ENCODE results near the gene POGZ. TPM values are rescaled to one million over a fixed set of nuclear protein-coding genes. Genes with fewer than 3 reads are reported as not detected.

POGZ gene
- total and polyA plus RNA-seq, 2 of the 13 experiments (the other 11 are each of a cell fraction or from before 2014, with no cell fraction given), result 15.3 to 45.6 TPM

DNA sequence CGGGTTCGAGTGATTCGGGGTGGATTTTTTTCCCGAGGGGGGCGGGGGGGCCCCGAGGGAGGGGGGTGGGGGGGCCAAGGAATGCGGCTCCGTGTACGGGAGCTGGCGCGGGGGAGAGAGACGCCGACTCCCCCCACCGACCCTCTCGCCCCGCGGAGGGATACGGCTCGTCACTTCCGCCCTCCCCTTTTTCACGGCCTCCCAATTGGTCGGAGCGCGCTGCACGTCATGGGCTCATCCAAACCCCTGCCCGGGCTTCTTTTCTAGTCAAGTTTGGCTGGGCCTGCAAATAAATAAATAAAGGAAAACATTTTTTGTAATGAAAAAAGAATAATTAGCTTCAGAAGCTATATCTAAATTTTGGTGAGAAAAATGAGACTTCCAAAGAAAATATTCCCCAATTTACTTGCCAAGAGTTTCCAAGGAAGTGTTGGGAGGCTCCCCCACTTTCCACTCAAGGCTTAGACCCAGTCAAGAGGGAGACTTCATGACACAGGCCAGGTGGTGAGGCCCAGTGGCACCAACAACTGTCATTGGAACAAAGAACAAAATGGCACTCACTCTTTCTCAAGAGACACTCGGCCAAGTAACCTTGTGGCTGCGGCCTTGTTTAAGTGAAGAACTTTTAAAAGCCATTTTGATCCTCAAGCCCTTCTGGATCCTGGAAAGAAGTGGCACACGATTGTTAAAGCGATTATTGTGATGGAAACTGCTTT lies at the start of gene POGZ (continued):
- TF ChIP-seq, protein P1, sequence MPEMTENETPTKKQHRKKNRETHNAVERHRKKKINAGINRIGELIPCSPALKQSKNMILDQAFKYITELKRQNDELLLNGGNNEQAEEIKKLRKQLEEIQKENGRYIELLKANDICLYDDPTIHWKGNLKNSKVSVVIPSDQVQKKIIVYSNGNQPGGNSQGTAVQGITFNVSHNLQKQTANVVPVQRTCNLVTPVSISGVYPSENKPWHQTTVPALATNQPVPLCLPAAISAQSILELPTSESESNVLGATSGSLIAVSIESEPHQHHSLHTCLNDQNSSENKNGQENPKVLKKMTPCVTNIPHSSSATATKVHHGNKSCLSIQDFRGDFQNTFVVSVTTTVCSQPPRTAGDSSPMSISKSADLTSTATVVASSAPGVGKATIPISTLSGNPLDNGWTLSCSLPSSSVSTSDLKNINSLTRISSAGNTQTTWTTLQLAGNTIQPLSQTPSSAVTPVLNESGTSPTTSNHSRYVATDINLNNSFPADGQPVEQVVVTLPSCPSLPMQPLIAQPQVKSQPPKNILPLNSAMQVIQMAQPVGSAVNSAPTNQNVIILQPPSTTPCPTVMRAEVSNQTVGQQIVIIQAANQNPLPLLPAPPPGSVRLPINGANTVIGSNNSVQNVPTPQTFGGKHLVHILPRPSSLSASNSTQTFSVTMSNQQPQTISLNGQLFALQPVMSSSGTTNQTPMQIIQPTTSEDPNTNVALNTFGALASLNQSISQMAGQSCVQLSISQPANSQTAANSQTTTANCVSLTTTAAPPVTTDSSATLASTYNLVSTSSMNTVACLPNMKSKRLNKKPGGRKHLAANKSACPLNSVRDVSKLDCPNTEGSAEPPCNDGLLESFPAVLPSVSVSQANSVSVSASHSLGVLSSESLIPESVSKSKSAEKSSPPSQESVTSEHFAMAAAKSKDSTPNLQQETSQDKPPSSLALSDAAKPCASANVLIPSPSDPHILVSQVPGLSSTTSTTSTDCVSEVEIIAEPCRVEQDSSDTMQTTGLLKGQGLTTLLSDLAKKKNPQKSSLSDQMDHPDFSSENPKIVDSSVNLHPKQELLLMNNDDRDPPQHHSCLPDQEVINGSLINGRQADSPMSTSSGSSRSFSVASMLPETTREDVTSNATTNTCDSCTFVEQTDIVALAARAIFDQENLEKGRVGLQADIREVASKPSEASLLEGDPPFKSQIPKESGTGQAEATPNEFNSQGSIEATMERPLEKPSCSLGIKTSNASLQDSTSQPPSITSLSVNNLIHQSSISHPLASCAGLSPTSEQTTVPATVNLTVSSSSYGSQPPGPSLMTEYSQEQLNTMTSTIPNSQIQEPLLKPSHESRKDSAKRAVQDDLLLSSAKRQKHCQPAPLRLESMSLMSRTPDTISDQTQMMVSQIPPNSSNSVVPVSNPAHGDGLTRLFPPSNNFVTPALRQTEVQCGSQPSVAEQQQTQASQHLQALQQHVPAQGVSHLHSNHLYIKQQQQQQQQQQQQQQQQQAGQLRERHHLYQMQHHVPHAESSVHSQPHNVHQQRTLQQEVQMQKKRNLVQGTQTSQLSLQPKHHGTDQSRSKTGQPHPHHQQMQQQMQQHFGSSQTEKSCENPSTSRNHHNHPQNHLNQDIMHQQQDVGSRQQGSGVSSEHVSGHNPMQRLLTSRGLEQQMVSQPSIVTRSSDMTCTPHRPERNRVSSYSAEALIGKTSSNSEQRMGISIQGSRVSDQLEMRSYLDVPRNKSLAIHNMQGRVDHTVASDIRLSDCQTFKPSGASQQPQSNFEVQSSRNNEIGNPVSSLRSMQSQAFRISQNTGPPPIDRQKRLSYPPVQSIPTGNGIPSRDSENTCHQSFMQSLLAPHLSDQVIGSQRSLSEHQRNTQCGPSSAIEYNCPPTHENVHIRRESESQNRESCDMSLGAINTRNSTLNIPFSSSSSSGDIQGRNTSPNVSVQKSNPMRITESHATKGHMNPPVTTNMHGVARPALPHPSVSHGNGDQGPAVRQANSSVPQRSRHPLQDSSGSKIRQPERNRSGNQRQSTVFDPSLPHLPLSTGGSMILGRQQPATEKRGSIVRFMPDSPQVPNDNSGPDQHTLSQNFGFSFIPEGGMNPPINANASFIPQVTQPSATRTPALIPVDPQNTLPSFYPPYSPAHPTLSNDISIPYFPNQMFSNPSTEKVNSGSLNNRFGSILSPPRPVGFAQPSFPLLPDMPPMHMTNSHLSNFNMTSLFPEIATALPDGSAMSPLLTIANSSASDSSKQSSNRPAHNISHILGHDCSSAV (CRISPR knock-in tag; IDR thresholded peaks at IDR 0.05; ENCODE audit: borderline replicate concordance), result no peak
- TF ChIP-seq ZNF672 (CRISPR knock-in tag; IDR thresholded peaks at IDR 0.05) (no peak), SNAPC5 (CRISPR knock-in tag; IDR thresholded peaks at IDR 0.05; ENCODE audit: borderline replicate concordance) (no peak), ZNF879 (CRISPR knock-in tag; IDR thresholded peaks at IDR 0.05) (no peak), ZNF275 (CRISPR knock-in tag; IDR thresholded peaks at IDR 0.05; ENCODE audit: borderline replicate concordance) (no peak), PAF1 (CRISPR knock-in tag; IDR thresholded peaks at IDR 0.05) (no peak), ZNF225 (CRISPR knock-in tag; IDR thresholded peaks at IDR 0.05) (no peak), LCORL (IDR thresholded peaks at IDR 0.05) (no peak), LCORL (CRISPR knock-in tag; IDR thresholded peaks at IDR 0.05) (no peak), MEIS2 (CRISPR knock-in tag; IDR thresholded peaks at IDR 0.05) (no peak)
- TF ChIP-seq, protein P2, sequence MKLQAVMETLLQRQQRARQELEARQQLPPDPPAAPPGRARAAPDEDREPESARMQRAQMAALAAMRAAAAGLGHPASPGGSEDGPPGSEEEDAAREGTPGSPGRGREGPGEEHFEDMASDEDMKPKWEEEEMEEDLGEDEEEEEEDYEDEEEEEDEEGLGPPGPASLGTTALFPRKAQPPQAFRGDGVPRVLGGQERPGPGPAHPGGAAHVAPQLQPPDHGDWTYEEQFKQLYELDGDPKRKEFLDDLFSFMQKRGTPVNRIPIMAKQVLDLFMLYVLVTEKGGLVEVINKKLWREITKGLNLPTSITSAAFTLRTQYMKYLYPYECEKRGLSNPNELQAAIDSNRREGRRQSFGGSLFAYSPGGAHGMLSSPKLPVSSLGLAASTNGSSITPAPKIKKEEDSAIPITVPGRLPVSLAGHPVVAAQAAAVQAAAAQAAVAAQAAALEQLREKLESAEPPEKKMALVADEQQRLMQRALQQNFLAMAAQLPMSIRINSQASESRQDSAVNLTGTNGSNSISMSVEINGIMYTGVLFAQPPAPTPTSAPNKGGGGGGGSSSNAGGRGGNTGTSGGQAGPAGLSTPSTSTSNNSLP (IDR thresholded peaks at IDR 0.05; ENCODE audit: low read depth, low read length), result no peak
- TF ChIP-seq, protein P3, sequence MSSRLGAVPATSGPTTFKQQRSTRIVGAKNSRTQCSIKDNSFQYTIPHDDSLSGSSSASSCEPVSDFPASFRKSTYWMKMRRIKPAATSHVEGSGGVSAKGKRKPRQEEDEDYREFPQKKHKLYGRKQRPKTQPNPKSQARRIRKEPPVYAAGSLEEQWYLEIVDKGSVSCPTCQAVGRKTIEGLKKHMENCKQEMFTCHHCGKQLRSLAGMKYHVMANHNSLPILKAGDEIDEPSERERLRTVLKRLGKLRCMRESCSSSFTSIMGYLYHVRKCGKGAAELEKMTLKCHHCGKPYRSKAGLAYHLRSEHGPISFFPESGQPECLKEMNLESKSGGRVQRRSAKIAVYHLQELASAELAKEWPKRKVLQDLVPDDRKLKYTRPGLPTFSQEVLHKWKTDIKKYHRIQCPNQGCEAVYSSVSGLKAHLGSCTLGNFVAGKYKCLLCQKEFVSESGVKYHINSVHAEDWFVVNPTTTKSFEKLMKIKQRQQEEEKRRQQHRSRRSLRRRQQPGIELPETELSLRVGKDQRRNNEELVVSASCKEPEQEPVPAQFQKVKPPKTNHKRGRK (CRISPR knock-in tag; IDR thresholded peaks at IDR 0.05), result no peak
- TF ChIP-seq, protein P4, sequence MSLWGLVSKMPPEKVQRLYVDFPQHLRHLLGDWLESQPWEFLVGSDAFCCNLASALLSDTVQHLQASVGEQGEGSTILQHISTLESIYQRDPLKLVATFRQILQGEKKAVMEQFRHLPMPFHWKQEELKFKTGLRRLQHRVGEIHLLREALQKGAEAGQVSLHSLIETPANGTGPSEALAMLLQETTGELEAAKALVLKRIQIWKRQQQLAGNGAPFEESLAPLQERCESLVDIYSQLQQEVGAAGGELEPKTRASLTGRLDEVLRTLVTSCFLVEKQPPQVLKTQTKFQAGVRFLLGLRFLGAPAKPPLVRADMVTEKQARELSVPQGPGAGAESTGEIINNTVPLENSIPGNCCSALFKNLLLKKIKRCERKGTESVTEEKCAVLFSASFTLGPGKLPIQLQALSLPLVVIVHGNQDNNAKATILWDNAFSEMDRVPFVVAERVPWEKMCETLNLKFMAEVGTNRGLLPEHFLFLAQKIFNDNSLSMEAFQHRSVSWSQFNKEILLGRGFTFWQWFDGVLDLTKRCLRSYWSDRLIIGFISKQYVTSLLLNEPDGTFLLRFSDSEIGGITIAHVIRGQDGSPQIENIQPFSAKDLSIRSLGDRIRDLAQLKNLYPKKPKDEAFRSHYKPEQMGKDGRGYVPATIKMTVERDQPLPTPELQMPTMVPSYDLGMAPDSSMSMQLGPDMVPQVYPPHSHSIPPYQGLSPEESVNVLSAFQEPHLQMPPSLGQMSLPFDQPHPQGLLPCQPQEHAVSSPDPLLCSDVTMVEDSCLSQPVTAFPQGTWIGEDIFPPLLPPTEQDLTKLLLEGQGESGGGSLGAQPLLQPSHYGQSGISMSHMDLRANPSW (CRISPR knock-in tag; IDR thresholded peaks at IDR 0.05; ENCODE audit: borderline replicate concordance), result no peak

Data from HepG2 (cell line).